A549 (cell line): ENCODE results near the gene CTNNAL1. TPM values are rescaled to one million over a fixed set of nuclear protein-coding genes. Genes with fewer than 3 reads are reported as not detected.

Source experiments
- ATAC-seq, 2 experiments: fragments of 200-7000 bp in 1 of 2; fragments of >200 bp in 1 of 2; cut with Nextera tagmentation in 1 of 2; cut with Tn5 transposase in 1 of 2; 3 replicates each; pipeline versions ENCODE4 v1.8.0 to v1.9.1; 2018 to 2020; ENCODE audit warnings: mild to moderate bottlenecking in 1 of 2, moderate library complexity in 1 of 2
- CTCF ChIA-PET: fragments of 300-600 bp; sonication (Branson Sonifier 250); formaldehyde crosslinking; extraction: SDS; loops from one replicate; lab custom pipeline; 2021; ENCODE audit warnings: antibody characterized with exemption, inconsistent platforms; lab: Yijun Ruan, JAX
- POLR2A ChIA-PET: fragments of 350-600 bp; formaldehyde crosslinking; extraction: SDS; loops from one replicate; lab custom pipeline; 2021; ENCODE audit warnings: antibody characterized with exemption, inconsistent platforms; lab: Yijun Ruan, JAX
- DNase-seq, 2 experiments: peaks; one replicate each; pipeline versions ENCODE4 v3.0.0 to v3.0.0-alpha.2; 2011 to 2016; ENCODE audit warnings: low read depth in 1 of 2, low spot score in 1 of 2
- FAIRE-seq: peaks from 2 replicates; lab custom pipeline; 2011; peaks lifted over from hg19 to GRCh38; lab: Jason Lieb, UNC
- H3K27ac ChIP-seq, 2 experiments: fragments of >200 bp; sonication (Bioruptor Twin); formaldehyde crosslinking; 3 replicates each; pipeline ENCODE4 v1.5.1; 2016 to 2017
- H3K4me1 ChIP-seq: fragments of >200 bp; sonication (Bioruptor Twin); formaldehyde crosslinking; 3 replicates; pipeline ENCODE4 v1.6.1; 2016
- H3K4me2 ChIP-seq: fragments of >200 bp; sonication (Bioruptor Twin); formaldehyde crosslinking; 3 replicates; pipeline ENCODE4 v1.6.1; 2016
- H3K4me3 ChIP-seq: fragments of >200 bp; sonication (Bioruptor Twin); formaldehyde crosslinking; 3 replicates; pipeline ENCODE4 v1.5.1; 2016
- H3K9me3 ChIP-seq: fragments of >200 bp; sonication (Bioruptor Twin); formaldehyde crosslinking; 3 replicates; pipeline ENCODE4 v1.6.1; 2016
- BHLHE40 ChIP-seq: IDR thresholded peaks from 2 replicates; pipeline ENCODE4 v1.6.1; 2012; ENCODE audit warnings: low read depth, low read length, inconsistent platforms
- CBX2 ChIP-seq: fragments of 200-600 bp; sonication (generic); IDR thresholded peaks from 2 replicates; pipeline ENCODE4 v1.6.1; 2016; ENCODE audit warnings: low read depth, mild to moderate bottlenecking, borderline replicate concordance
- CHD2 ChIP-seq: fragments of 150-350 bp; IDR thresholded peaks from 2 replicates; pipeline ENCODE4 v1.6.1; 2014; ENCODE audit warnings: low read length; ENCODE audit not compliant: partially characterized antibody
- EHMT2 ChIP-seq: fragments of 200-600 bp; sonication (generic); IDR thresholded peaks from 2 replicates; pipeline ENCODE4 v1.6.1; 2016; ENCODE audit warnings: antibody characterized with exemption, low read depth, mild to moderate bottlenecking, moderate library complexity
- ESRRA ChIP-seq: fragments of 150-350 bp; IDR thresholded peaks from 2 replicates; pipeline ENCODE4 v1.6.1; 2014; ENCODE audit warnings: mild to moderate bottlenecking, low read length, borderline replicate concordance
- FOSL2 ChIP-seq, 2 experiments: fragments of 450-650 bp in 1 of 2; fragments of >200 bp in 1 of 2; sonication (Bioruptor Twin) in 1 of 2; formaldehyde crosslinking; IDR thresholded peaks; 2 replicates each; pipeline versions ENCODE4 v1.5.0 to v1.6.1; 2016 to 2020; ENCODE audit warnings: mild to moderate bottlenecking in 1 of 2, moderate library complexity in 1 of 2
- FOXS1 ChIP-seq: fragments of 250-450 bp; sonication (Bioruptor Pico); IDR thresholded peaks from 2 replicates; pipeline ENCODE4 v1.5.0; 2020; ENCODE audit warnings: mild to moderate bottlenecking, moderate library complexity
- HDAC2 ChIP-seq: fragments of 200-600 bp; sonication (generic); IDR thresholded peaks from 2 replicates; pipeline ENCODE4 v1.6.1; 2016
- HEYL ChIP-seq: fragments of 250-450 bp; sonication (Bioruptor Pico); IDR thresholded peaks from 2 replicates; pipeline ENCODE4 v1.8.0; 2021; ENCODE audit warnings: mild to moderate bottlenecking, moderate library complexity
- HOXA7 ChIP-seq: fragments of 250-450 bp; sonication (Bioruptor Pico); IDR thresholded peaks from 2 replicates; pipeline ENCODE4 v1.5.0; 2020; ENCODE audit warnings: mild to moderate bottlenecking, moderate library complexity
- HOXB5 ChIP-seq: fragments of 250-450 bp; sonication (Bioruptor Pico); IDR thresholded peaks from 2 replicates; pipeline ENCODE4 v1.5.0; 2020; ENCODE audit warnings: mild to moderate bottlenecking, moderate library complexity
- JUNB ChIP-seq: fragments of >200 bp; sonication (Bioruptor Twin); formaldehyde crosslinking; IDR thresholded peaks from 2 replicates; pipeline ENCODE4 v1.6.1; 2016
- KDM1A ChIP-seq: fragments of 200-600 bp; sonication (generic); IDR thresholded peaks from 2 replicates; pipeline ENCODE4 v1.6.1; 2016; ENCODE audit warnings: low read depth, mild to moderate bottlenecking
- NFE2L2 ChIP-seq: fragments of 150-350 bp; conservative IDR thresholded peaks from 2 replicates; pipeline ENCODE4 v1.6.1; 2014; ENCODE audit warnings: low read length
- NPAS2 ChIP-seq: fragments of 250-450 bp; sonication (Bioruptor Pico); IDR thresholded peaks from 2 replicates; pipeline ENCODE4 v1.8.0; 2022; ENCODE audit warnings: mild to moderate bottlenecking, moderate library complexity, borderline replicate concordance
- PHF8 ChIP-seq: fragments of 200-600 bp; sonication (generic); IDR thresholded peaks from 2 replicates; pipeline ENCODE4 v1.6.1; 2016; ENCODE audit warnings: low read depth, mild to moderate bottlenecking, antibody characterized with exemption, moderate library complexity, borderline replicate concordance
- POLR2A ChIP-seq: IDR thresholded peaks from 2 replicates; pipeline ENCODE4 v1.6.1; 2012; ENCODE audit warnings: mild to moderate bottlenecking, low read length
- RAD21 ChIP-seq, 2 experiments: fragments of >200 bp in 1 of 2; sonication (Bioruptor Twin) in 1 of 2; formaldehyde crosslinking in 1 of 2; IDR thresholded peaks in 1 of 2; conservative IDR thresholded peaks in 1 of 2; 2 replicates in 1 of 2; 3 replicates in 1 of 2; pipeline ENCODE4 v1.6.1; 2012 to 2018; ENCODE audit warnings: inconsistent platforms in 1 of 2
- RARB ChIP-seq: fragments of 250-450 bp; sonication (Bioruptor Pico); IDR thresholded peaks from 2 replicates; pipeline ENCODE4 v1.8.0; 2021; ENCODE audit warnings: mild to moderate bottlenecking, moderate library complexity
- RCOR1 ChIP-seq: fragments of 150-350 bp; IDR thresholded peaks from 2 replicates; pipeline ENCODE4 v1.6.1; 2014; ENCODE audit warnings: antibody characterized with exemption, low read length, low read depth
- SMC3 ChIP-seq: fragments of >200 bp; sonication (Bioruptor Twin); formaldehyde crosslinking; IDR thresholded peaks from 3 replicates; pipeline ENCODE4 v1.6.1; 2018; ENCODE audit warnings: inconsistent platforms
- SREBF2 ChIP-seq: fragments of 450-650 bp; IDR thresholded peaks from 2 replicates; pipeline ENCODE4 v1.6.1; 2014; ENCODE audit warnings: mild to moderate bottlenecking, moderate library complexity
- TFCP2L1 ChIP-seq: fragments of 250-450 bp; sonication (Bioruptor Pico); IDR thresholded peaks from 2 replicates; pipeline ENCODE4 v1.5.0; 2021; ENCODE audit warnings: mild to moderate bottlenecking
- TP53 ChIP-seq: fragments of 250-450 bp; sonication (Bioruptor Pico); IDR thresholded peaks from 2 replicates; pipeline ENCODE4 v1.5.0; 2021; ENCODE audit warnings: mild to moderate bottlenecking, moderate library complexity
- ZC3H11A ChIP-seq: fragments of 450-650 bp; IDR thresholded peaks from 2 replicates; pipeline ENCODE4 v1.6.1; 2014; ENCODE audit warnings: antibody characterized with exemption, mild to moderate bottlenecking
- WGBS: methylation state at CpG from one replicate; pipeline ENCODE4 v1.1.6; 2017; ENCODE audit errors: missing lambda C conversion rate; 5-methylcytosine and 5-hydroxymethylcytosine counted together
- polyA plus RNA-seq, 4 experiments: library from polyadenylated mRNA; depleted of rRNA in 3 of 4; stranded (reverse); fragments of >200 nt; fragmentation: RNase III in 1 of 4; extraction: RNeasy Plus Mini Kit Qiagen cat#74134 plus additional on column Dnase treatment in 1 of 4; gene quantifications; 2 replicates in 3 of 4; 3 replicates in 1 of 4; pipeline ENCODE4 v1.2.3, GENCODE V29; 2011 to 2017
- TF ChIP-seq, protein P1 (sequence below): fragments of 250-450 bp; sonication (Bioruptor Pico); IDR thresholded peaks from 2 replicates; pipeline ENCODE4 v1.5.0; 2021; ENCODE audit warnings: mild to moderate bottlenecking, moderate library complexity, borderline replicate concordance
- TF ChIP-seq, protein P2 (sequence below): IDR thresholded peaks from 2 replicates; pipeline ENCODE4 v1.6.1; 2012
- TF ChIP-seq, protein P3 (sequence below): fragments of 200-600 bp; sonication (generic); IDR thresholded peaks from 2 replicates; pipeline ENCODE4 v1.6.1; 2016; ENCODE audit warnings: antibody characterized with exemption, mild to moderate bottlenecking, moderate library complexity
- TF ChIP-seq, protein P4 (sequence below): fragments of 150-350 bp; IDR thresholded peaks from 2 replicates; pipeline ENCODE4 v1.6.1; 2014; ENCODE audit warnings: low read depth, mild to moderate bottlenecking, low read length
- TF ChIP-seq, protein P5 (sequence below): fragments of >200 bp; sonication (Bioruptor Twin); formaldehyde crosslinking; IDR thresholded peaks from 3 replicates; pipeline ENCODE4 v1.6.1; 2016

The CTNNAL1 gene
- polyA plus RNA-seq, 2 of the 4 experiments (the other 2 are of a cell fraction): 43.8 to 63.6 TPM

DNA sequence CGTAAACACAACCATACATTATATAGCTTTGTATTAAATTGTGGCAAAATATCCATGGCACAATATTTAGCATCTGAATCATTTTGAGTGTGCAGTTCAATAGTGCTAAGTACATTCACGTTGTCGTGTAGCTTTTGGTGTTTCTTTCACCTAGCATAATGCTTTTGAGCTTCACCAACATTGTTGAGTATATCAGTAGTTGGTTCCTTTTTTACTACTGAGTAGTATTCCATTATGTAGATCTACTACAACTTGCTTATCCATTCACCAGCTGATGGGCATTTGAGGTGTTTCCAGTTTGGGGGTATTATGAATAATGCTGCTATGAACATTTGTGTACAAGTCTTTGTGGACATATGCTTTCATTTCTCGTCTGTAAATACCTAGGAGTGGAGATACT, 27.3 kb upstream of the CTNNAL1 start:
- ChIA-PET POLR2A (no interaction called here), CTCF (interaction anchor here (0.9 to 1.8 kb wide), 2 partner anchors 16 to 27 kb away, joined by 3 to 4 read pairs; no protein-coding TSS in a partner anchor)
- FAIRE-seq (no peak), ATAC-seq (no peak), DNase-seq (no peak)
- Histone ChIP-seq H3K4me2 (no peak overlapping the region), H3K4me1 (peaks cover 42% of the 10 kb centered on the region), H3K27ac (no peak overlapping the region), H3K4me3 (no peak overlapping the region), H3K9me3 (0 out of 3 replicates have a peak, but pooled peaks cover 3% of the 10 kb centered on the region)
- TF ChIP-seq TFCP2L1 (CRISPR knock-in tag) (no peak), TP53 (CRISPR knock-in tag) (no peak), KDM1A (no peak), FOSL2 (IDR thresholded peaks at IDR 0.05) (no peak), FOSL2 (CRISPR knock-in tag; IDR thresholded peaks at IDR 0.05) (no peak), HOXA7 (CRISPR knock-in tag) (no peak), SMC3 (no peak), RCOR1 (no peak), NPAS2 (CRISPR knock-in tag) (no peak), HOXB5 (CRISPR knock-in tag) (no peak), RARB (CRISPR knock-in tag) (no peak), EHMT2 (no peak), CBX2 (no peak), POLR2A (no peak)
- TF ChIP-seq, protein P1, sequence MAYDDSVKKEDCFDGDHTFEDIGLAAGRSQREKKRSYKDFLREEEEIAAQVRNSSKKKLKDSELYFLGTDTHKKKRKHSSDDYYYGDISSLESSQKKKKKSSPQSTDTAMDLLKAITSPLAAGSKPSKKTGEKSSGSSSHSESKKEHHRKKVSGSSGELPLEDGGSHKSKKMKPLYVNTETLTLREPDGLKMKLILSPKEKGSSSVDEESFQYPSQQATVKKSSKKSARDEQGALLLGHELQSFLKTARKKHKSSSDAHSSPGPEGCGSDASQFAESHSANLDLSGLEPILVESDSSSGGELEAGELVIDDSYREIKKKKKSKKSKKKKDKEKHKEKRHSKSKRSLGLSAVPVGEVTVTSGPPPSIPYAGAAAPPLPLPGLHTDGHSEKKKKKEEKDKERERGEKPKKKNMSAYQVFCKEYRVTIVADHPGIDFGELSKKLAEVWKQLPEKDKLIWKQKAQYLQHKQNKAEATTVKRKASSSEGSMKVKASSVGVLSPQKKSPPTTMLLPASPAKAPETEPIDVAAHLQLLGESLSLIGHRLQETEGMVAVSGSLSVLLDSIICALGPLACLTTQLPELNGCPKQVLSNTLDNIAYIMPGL: no peak
- TF ChIP-seq, protein P2, sequence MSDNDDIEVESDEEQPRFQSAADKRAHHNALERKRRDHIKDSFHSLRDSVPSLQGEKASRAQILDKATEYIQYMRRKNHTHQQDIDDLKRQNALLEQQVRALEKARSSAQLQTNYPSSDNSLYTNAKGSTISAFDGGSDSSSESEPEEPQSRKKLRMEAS: no peak
- TF ChIP-seq, protein P3, sequence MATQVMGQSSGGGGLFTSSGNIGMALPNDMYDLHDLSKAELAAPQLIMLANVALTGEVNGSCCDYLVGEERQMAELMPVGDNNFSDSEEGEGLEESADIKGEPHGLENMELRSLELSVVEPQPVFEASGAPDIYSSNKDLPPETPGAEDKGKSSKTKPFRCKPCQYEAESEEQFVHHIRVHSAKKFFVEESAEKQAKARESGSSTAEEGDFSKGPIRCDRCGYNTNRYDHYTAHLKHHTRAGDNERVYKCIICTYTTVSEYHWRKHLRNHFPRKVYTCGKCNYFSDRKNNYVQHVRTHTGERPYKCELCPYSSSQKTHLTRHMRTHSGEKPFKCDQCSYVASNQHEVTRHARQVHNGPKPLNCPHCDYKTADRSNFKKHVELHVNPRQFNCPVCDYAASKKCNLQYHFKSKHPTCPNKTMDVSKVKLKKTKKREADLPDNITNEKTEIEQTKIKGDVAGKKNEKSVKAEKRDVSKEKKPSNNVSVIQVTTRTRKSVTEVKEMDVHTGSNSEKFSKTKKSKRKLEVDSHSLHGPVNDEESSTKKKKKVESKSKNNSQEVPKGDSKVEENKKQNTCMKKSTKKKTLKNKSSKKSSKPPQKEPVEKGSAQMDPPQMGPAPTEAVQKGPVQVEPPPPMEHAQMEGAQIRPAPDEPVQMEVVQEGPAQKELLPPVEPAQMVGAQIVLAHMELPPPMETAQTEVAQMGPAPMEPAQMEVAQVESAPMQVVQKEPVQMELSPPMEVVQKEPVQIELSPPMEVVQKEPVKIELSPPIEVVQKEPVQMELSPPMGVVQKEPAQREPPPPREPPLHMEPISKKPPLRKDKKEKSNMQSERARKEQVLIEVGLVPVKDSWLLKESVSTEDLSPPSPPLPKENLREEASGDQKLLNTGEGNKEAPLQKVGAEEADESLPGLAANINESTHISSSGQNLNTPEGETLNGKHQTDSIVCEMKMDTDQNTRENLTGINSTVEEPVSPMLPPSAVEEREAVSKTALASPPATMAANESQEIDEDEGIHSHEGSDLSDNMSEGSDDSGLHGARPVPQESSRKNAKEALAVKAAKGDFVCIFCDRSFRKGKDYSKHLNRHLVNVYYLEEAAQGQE: no peak
- TF ChIP-seq, protein P4, sequence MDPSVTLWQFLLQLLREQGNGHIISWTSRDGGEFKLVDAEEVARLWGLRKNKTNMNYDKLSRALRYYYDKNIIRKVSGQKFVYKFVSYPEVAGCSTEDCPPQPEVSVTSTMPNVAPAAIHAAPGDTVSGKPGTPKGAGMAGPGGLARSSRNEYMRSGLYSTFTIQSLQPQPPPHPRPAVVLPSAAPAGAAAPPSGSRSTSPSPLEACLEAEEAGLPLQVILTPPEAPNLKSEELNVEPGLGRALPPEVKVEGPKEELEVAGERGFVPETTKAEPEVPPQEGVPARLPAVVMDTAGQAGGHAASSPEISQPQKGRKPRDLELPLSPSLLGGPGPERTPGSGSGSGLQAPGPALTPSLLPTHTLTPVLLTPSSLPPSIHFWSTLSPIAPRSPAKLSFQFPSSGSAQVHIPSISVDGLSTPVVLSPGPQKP: no peak
- WGBS: 95% methylated on average over 4 of the region's 4 CpGs

DNA sequence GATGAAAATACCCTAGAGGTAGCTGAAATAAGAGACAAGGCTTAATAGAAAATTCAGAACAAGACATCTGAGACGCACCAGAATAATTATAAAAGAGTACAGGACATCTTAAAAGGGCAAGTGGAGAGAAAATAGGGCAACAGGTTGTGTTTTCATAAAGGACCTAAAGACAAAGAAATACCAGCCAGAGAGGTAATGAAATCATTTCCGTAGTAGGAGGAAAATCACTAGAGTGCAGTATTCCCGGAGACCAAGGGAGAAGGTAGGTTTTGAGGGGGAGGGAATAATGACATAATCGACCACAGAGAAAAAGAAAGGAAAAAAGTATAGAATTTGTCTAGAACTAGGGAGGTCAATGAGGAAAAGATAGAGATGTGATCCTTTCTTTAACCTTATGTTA, 26.2 kb upstream of the CTNNAL1 start:
- H3K9me3 ChIP-seq: 0 out of 3 replicates have a peak, but pooled peaks cover 3% of the 10 kb centered on the region
- POLR2A ChIA-PET: no interaction called here
- peaks cover 52% of the 10 kb centered on the region for H3K4me1 ChIP-seq
- 83% methylated on average over 4 of the region's 4 CpGs for WGBS
- no peak overlapping the region for H3K4me2 ChIP-seq
- CTCF ChIA-PET: interaction anchor here (1.4 to 1.8 kb wide), 2 partner anchors 17 to 23 kb away, joined by 3 to 4 read pairs; no protein-coding TSS in a partner anchor
- TF ChIP-seq NPAS2 (CRISPR knock-in tag) (no peak), RAD21 (conservative IDR thresholded peaks at IDR 0.05 in 1 of 2, IDR thresholded peaks at IDR 0.05 in 1 of 2) (no peak), NFE2L2 (no peak), SREBF2 (no peak), ZC3H11A (no peak), HOXA7 (CRISPR knock-in tag) (no peak), PHF8 (no peak), ESRRA (no peak), JUNB (no peak), HDAC2 (no peak), FOXS1 (no peak), CHD2 (no peak), EHMT2 (no peak), RARB (CRISPR knock-in tag) (no peak), SMC3 (no peak), BHLHE40 (no peak), HEYL (CRISPR knock-in tag) (no peak)
- TF ChIP-seq, protein P5, sequence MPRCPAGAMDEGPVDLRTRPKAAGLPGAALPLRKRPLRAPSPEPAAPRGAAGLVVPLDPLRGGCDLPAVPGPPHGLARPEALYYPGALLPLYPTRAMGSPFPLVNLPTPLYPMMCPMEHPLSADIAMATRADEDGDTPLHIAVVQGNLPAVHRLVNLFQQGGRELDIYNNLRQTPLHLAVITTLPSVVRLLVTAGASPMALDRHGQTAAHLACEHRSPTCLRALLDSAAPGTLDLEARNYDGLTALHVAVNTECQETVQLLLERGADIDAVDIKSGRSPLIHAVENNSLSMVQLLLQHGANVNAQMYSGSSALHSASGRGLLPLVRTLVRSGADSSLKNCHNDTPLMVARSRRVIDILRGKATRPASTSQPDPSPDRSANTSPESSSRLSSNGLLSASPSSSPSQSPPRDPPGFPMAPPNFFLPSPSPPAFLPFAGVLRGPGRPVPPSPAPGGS: no peak
- no peak for DNase-seq
- ATAC-seq: no peak
- H3K27ac ChIP-seq: peak overlapping the region in 1 of 2 experiments; percentile 68; a peak in 3 of 6 replicates
- no peak overlapping the region for H3K4me3 ChIP-seq
- FAIRE-seq: no peak
